Liver (tissue), 9 donors: ENCODE measurements around the gene DNAJC8. TPM values are rescaled to one million over a fixed set of nuclear protein-coding genes. Genes with fewer than 3 reads are reported as not detected.

Experiments
- DNase-seq: peaks from one replicate; pipeline ENCODE4 v3.0.0-alpha.2; 2017; ENCODE audit warnings: low spot score
- H3K27ac ChIP-seq, 2 donors: one replicate each; pipeline ENCODE4 v1.7.0; 2013; ENCODE audit warnings: inconsistent platforms in 2 of 2, low read length in 2 of 2, control low read depth in 1 of 2, low read depth in 1 of 2, mild to moderate bottlenecking in 1 of 2
- H3K27me3 ChIP-seq, 4 donors: one replicate each; pipeline versions ENCODE4 v1.6.1 to v1.7.0; 2013; ENCODE audit warnings: low read length in 3 of 4, inconsistent platforms in 1 of 4, mild to moderate bottlenecking in 1 of 4, moderate library complexity in 1 of 4; ENCODE audit not compliant: control insufficient read depth in 4 of 4, insufficient read depth in 4 of 4
- H3K36me3 ChIP-seq, 4 donors: one replicate each; pipeline versions ENCODE4 v1.6.1 to v1.7.0; 2013; ENCODE audit warnings: low read length in 3 of 4, mild to moderate bottlenecking in 3 of 4, low read depth in 1 of 4, moderate library complexity in 1 of 4; ENCODE audit not compliant: control insufficient read depth in 4 of 4, insufficient read depth in 3 of 4
- H3K4me1 ChIP-seq, 4 donors: one replicate each; pipeline versions ENCODE4 v1.6.1 to v1.7.0; 2013; ENCODE audit warnings: low read length in 3 of 4, mild to moderate bottlenecking in 3 of 4, moderate library complexity in 1 of 4; ENCODE audit not compliant: control insufficient read depth in 4 of 4, insufficient read depth in 4 of 4
- H3K4me3 ChIP-seq, 3 donors: one replicate each; pipeline versions ENCODE4 v1.6.1 to v1.7.0; 2013; ENCODE audit warnings: low read length in 3 of 3, control low read depth in 1 of 3, low read depth in 1 of 3, mild to moderate bottlenecking in 1 of 3
- H3K9ac ChIP-seq, 2 donors: one replicate each; pipeline ENCODE4 v1.7.0; 2013; ENCODE audit warnings: low read length in 2 of 2, mild to moderate bottlenecking in 2 of 2, moderate library complexity in 2 of 2, control low read depth in 1 of 2, low read depth in 1 of 2
- H3K9me3 ChIP-seq, 4 donors: one replicate each; pipeline versions ENCODE4 v1.6.1 to v1.7.0; 2013; ENCODE audit warnings: low read length in 3 of 4; ENCODE audit not compliant: control insufficient read depth in 4 of 4
- EGR1 ChIP-seq, 2 donors: IDR thresholded peaks; 2 replicates each; pipeline ENCODE4 v1.6.1; 2016 to 2018; ENCODE audit warnings: antibody characterized with exemption in 2 of 2, low read depth in 2 of 2
- FOXA1 ChIP-seq: IDR thresholded peaks from 2 replicates; pipeline ENCODE4 v1.6.1; 2016; ENCODE audit warnings: antibody characterized with exemption
- FOXA2 ChIP-seq: IDR thresholded peaks from 2 replicates; pipeline ENCODE4 v1.6.1; 2016; ENCODE audit warnings: antibody characterized with exemption
- GABPA ChIP-seq, 2 donors: IDR thresholded peaks in 1 of 2; conservative IDR thresholded peaks in 1 of 2; 2 replicates each; pipeline ENCODE4 v1.6.1; 2016; ENCODE audit warnings: antibody characterized with exemption in 2 of 2, mild to moderate bottlenecking in 1 of 2, moderate library complexity in 1 of 2
- HNF4A ChIP-seq, 2 donors: conservative IDR thresholded peaks; 2 replicates each; pipeline ENCODE4 v1.6.1; 2016; ENCODE audit warnings: antibody characterized with exemption in 2 of 2, mild to moderate bottlenecking in 2 of 2
- HNF4G ChIP-seq: IDR thresholded peaks from 2 replicates; pipeline ENCODE4 v1.6.1; 2016; ENCODE audit warnings: antibody characterized with exemption
- JUND ChIP-seq, 2 donors: IDR thresholded peaks; 2 replicates each; pipeline ENCODE4 v1.6.1; 2016; ENCODE audit warnings: antibody characterized with exemption in 2 of 2
- NR2F2 ChIP-seq: IDR thresholded peaks from 2 replicates; pipeline ENCODE4 v1.6.1; 2016; ENCODE audit warnings: antibody characterized with exemption
- RAD21 ChIP-seq, 2 donors: IDR thresholded peaks; 2 replicates each; pipeline ENCODE4 v1.6.1; 2016; ENCODE audit warnings: antibody characterized with exemption in 2 of 2, mild to moderate bottlenecking in 2 of 2
- RXRA ChIP-seq, 2 donors: IDR thresholded peaks; 2 replicates each; pipeline ENCODE4 v1.6.1; 2017 to 2018; ENCODE audit warnings: antibody characterized with exemption in 2 of 2, mild to moderate bottlenecking in 1 of 2
- SP1 ChIP-seq: IDR thresholded peaks from 2 replicates; pipeline ENCODE4 v1.6.1; 2018; ENCODE audit warnings: antibody characterized with exemption, mild to moderate bottlenecking
- TAF1 ChIP-seq: conservative IDR thresholded peaks from 2 replicates; pipeline ENCODE4 v1.6.1; 2016; ENCODE audit warnings: antibody characterized with exemption, mild to moderate bottlenecking
- YY1 ChIP-seq: IDR thresholded peaks from 2 replicates; pipeline ENCODE4 v1.6.1; 2016; ENCODE audit warnings: antibody characterized with exemption, mild to moderate bottlenecking
- WGBS: extraction: QIAGEN DNeasy Blood & Tissue Kit; methylation state at CpG from one replicate; pipeline ENCODE4 v1.1.7; 2013; 5-methylcytosine and 5-hydroxymethylcytosine counted together
- polyA plus RNA-seq, 2 donors: library from polyadenylated mRNA; stranded (reverse) in 1 of 2; unstranded in 1 of 2; fragments of 200-250 nt in 1 of 2; fragments of >200 nt in 1 of 2; fragmentation: Nextera tagmentation in 1 of 2; extraction: Ambion mirVana in 1 of 2; gene quantifications; one replicate each; pipeline versions ENCODE4 v1.2.1 to v1.2.3, GENCODE V29; 2013 to 2015
- total RNA-seq, 2 donors: library from RNA; depleted of rRNA; stranded (reverse); fragments of >200 nt; gene quantifications; one replicate each; pipeline ENCODE4 v1.2.3, GENCODE V29; 2014
- TF ChIP-seq, protein P1 (sequence below): IDR thresholded peaks from 2 replicates; pipeline ENCODE4 v1.6.1; 2016; ENCODE audit warnings: antibody characterized with exemption
- TF ChIP-seq, protein P2 (sequence below): IDR thresholded peaks from 2 replicates; pipeline ENCODE4 v1.6.1; 2016; ENCODE audit warnings: antibody characterized with exemption
- TF ChIP-seq, protein P3 (sequence below): fragments of 150-350 bp; IDR thresholded peaks from 2 replicates; pipeline ENCODE4 v1.5.1; 2017; ENCODE audit warnings: improper control_type of control experiment, low read depth, low read length; ENCODE audit not compliant: missing input control
- TF ChIP-seq, protein P4 (sequence below): IDR thresholded peaks from 2 replicates; pipeline ENCODE4 v1.6.1; 2016; ENCODE audit warnings: antibody characterized with exemption
- donor health status: healthy.
- donor health status: healthy.
- donor health status: healthy.
- donor health status: healthy.
- donor health status: healthy.

Gene DNAJC8
- total and polyA plus RNA-seq, 4 donors = 14.9 to 38.6 (median 25.2) TPM

DNA sequence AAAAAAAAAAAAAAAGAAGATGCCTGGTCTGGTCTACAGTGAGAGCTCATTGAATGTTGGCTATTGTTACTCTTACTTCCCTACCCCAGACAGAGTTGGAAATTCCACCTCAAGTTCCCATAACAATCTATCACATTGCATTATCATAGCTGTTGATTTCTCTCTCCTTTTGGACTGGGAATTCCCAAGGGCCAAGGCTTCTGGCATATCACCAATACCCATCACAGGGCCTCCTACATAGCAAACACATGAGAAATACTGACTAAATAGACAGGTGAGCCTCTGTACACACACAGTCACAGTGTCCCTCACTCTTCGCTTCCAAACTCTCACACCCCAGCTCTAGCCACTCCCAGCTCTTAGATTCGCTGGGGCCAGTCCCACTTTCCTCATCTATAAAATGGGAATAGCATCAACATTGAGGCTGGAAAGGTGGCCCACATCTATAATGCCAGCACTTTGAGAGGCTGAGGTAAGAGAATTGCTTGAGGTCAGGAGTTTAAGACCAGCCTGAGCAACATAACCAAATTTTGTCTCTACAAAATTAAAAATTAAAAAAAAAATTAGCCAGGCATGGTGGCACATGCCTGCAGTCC, 62.7 kb downstream of the DNAJC8 start:
- TF ChIP-seq HNF4G = no peak
- TF ChIP-seq, protein P1, sequence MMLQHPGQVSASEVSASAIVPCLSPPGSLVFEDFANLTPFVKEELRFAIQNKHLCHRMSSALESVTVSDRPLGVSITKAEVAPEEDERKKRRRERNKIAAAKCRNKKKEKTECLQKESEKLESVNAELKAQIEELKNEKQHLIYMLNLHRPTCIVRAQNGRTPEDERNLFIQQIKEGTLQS = no peak
- Histone ChIP-seq H3K4me3 (no peak overlapping the region), H3K27me3 (no peaks in the 10 kb centered on the region), H3K4me1 (no peaks in the 10 kb centered on the region), H3K27ac (no peak overlapping the region), H3K9ac (no peak overlapping the region), H3K36me3 (no peaks in the 10 kb centered on the region), H3K9me3 (no peaks in the 10 kb centered on the region)
- DNase-seq = no peak
- 79% methylated on average over 2 of the region's 2 CpGs for WGBS

DNA sequence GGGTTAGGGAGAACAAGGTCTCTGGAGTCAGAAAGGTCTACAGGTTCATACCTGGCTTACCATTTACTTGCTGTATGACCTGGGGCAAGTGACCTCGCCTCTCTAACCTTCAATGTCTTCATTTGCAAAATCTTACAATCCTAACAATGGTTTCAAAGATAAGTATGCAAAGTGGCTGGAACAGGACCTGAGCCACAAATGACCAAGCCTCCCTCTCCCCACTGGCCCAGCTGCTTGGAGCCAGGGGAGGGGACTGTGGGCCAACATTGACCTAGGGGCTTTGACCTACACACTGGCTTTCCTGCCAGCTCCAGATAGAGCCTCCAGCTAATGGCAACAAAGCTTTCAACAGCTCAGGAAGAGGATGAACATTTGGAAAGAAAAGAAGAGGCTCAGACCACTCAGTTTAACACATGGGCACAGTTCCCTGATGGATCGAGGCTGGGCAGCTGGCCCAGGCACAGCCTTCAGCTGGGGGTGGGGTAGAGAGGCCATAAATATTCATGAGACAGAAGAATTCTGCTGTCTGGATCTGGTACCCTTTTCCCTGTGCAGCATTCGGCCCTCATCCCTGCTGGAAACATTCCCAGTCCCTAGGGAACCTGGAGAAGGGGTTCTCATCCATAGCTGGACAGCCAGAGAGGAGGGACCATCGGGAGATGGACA, 69.2 kb downstream of the DNAJC8 start:
- H3K9me3 ChIP-seq = no peaks in the 10 kb centered on the region
- no peak overlapping the region for H3K9ac ChIP-seq
- H3K4me3 ChIP-seq = no peak overlapping the region
- H3K27me3 ChIP-seq = no peaks in the 10 kb centered on the region
- no peak overlapping the region for H3K27ac ChIP-seq
- no peak for TF ChIP-seq RXRA (IDR thresholded peaks at IDR 0.05)
- TF ChIP-seq JUND (IDR thresholded peaks at IDR 0.05) = no peak
- peak; percentile 7 for TF ChIP-seq FOXA2
- WGBS = 71% methylated on average over 4 of the region's 4 CpGs
- peaks cover 0 to 3% (median 0%) of the 10 kb centered on the region in 4 donors for H3K4me1 ChIP-seq
- no peaks in the 10 kb centered on the region for H3K36me3 ChIP-seq
- DNase-seq = no peak

DNA sequence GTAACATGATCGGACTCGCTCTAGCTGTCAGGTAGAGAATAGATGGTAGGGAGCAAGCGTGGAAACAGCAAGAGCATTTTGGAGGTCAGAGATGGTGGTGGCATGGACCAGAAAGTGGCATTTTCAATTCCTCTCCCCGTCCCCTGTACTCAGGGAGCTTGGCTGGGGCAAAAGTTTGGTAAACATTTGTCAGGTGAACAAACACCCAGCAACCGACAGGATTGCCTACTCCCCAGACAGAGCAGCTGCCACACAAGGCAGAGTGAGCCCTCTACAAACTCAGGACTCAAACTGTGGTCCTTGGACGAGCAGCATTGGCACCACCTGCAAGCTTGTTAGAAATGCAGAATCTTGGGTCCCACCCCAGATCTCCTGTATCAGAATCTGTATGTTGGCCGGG, 70.7 kb downstream of the DNAJC8 start:
- H3K36me3 ChIP-seq = no peaks in the 10 kb centered on the region
- WGBS = 83% methylated on average over 7 of the region's 7 CpGs
- H3K27ac ChIP-seq = no peak overlapping the region
- TF ChIP-seq RAD21 (IDR thresholded peaks at IDR 0.05) (no peak), TAF1 (no peak)
- DNase-seq = no peak
- H3K27me3 ChIP-seq = no peaks in the 10 kb centered on the region
- peaks cover 0 to 3% (median 0%) of the 10 kb centered on the region in 4 donors for H3K4me1 ChIP-seq
- H3K9me3 ChIP-seq = no peaks in the 10 kb centered on the region
- no peak overlapping the region for H3K4me3 ChIP-seq
- no peak overlapping the region for H3K9ac ChIP-seq

DNA sequence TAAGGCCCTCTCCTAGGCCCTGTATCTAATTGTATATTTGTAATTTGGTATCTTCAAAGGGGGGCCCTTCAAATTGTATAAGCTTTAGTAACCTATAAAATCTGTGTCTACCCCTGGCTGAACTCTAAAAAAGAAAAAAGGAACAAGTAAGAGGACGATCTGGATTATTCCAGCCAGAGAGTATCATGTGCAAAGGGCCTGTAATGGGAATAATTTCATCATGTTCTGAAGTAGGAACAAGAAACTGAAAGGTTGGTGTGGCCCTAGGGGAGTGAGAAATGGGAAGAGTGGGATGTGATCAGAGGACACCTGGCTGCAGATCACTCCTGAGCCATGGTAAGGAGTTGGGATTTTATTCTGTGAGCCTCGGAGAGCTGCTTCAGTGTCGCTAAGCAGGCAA, 71.1 kb downstream of the DNAJC8 start:
- H3K4me3 ChIP-seq = no peak overlapping the region
- peaks cover 0 to 3% (median 0%) of the 10 kb centered on the region in 4 donors for H3K4me1 ChIP-seq
- no peak overlapping the region for H3K9ac ChIP-seq
- H3K27me3 ChIP-seq = no peaks in the 10 kb centered on the region
- WGBS = 91% methylated on average over 3 of the region's 3 CpGs
- no peak overlapping the region for H3K27ac ChIP-seq
- no peaks in the 10 kb centered on the region for H3K36me3 ChIP-seq
- DNase-seq = no peak
- no peaks in the 10 kb centered on the region for H3K9me3 ChIP-seq
- TF ChIP-seq, protein P2, sequence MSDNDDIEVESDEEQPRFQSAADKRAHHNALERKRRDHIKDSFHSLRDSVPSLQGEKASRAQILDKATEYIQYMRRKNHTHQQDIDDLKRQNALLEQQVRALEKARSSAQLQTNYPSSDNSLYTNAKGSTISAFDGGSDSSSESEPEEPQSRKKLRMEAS = no peak
- TF ChIP-seq NR2F2 (no peak), TAF1 (no peak), YY1 (no peak), HNF4A (conservative IDR thresholded peaks at IDR 0.05) (no peak), EGR1 (IDR thresholded peaks at IDR 0.05; ENCODE audit: low read depth in 2 of 2) (no peak), RXRA (IDR thresholded peaks at IDR 0.05) (no peak), GABPA (IDR thresholded peaks at IDR 0.05 in 1 of 2, conservative IDR thresholded peaks at IDR 0.05 in 1 of 2) (no peak), FOXA2 (no peak), FOXA1 (no peak), SP1 (no peak), RAD21 (IDR thresholded peaks at IDR 0.05) (no peak), JUND (IDR thresholded peaks at IDR 0.05) (no peak)
- TF ChIP-seq, protein P3, sequence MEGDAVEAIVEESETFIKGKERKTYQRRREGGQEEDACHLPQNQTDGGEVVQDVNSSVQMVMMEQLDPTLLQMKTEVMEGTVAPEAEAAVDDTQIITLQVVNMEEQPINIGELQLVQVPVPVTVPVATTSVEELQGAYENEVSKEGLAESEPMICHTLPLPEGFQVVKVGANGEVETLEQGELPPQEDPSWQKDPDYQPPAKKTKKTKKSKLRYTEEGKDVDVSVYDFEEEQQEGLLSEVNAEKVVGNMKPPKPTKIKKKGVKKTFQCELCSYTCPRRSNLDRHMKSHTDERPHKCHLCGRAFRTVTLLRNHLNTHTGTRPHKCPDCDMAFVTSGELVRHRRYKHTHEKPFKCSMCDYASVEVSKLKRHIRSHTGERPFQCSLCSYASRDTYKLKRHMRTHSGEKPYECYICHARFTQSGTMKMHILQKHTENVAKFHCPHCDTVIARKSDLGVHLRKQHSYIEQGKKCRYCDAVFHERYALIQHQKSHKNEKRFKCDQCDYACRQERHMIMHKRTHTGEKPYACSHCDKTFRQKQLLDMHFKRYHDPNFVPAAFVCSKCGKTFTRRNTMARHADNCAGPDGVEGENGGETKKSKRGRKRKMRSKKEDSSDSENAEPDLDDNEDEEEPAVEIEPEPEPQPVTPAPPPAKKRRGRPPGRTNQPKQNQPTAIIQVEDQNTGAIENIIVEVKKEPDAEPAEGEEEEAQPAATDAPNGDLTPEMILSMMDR = no peak
- TF ChIP-seq, protein P4, sequence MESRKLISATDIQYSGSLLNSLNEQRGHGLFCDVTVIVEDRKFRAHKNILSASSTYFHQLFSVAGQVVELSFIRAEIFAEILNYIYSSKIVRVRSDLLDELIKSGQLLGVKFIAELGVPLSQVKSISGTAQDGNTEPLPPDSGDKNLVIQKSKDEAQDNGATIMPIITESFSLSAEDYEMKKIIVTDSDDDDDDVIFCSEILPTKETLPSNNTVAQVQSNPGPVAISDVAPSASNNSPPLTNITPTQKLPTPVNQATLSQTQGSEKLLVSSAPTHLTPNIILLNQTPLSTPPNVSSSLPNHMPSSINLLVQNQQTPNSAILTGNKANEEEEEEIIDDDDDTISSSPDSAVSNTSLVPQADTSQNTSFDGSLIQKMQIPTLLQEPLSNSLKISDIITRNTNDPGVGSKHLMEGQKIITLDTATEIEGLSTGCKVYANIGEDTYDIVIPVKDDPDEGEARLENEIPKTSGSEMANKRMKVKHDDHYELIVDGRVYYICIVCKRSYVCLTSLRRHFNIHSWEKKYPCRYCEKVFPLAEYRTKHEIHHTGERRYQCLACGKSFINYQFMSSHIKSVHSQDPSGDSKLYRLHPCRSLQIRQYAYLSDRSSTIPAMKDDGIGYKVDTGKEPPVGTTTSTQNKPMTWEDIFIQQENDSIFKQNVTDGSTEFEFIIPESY = no peak
- TF ChIP-seq, protein P1 = no peak
